ENCODE measurements around the gene HOXA7.

Gene HOXA7

DNA sequence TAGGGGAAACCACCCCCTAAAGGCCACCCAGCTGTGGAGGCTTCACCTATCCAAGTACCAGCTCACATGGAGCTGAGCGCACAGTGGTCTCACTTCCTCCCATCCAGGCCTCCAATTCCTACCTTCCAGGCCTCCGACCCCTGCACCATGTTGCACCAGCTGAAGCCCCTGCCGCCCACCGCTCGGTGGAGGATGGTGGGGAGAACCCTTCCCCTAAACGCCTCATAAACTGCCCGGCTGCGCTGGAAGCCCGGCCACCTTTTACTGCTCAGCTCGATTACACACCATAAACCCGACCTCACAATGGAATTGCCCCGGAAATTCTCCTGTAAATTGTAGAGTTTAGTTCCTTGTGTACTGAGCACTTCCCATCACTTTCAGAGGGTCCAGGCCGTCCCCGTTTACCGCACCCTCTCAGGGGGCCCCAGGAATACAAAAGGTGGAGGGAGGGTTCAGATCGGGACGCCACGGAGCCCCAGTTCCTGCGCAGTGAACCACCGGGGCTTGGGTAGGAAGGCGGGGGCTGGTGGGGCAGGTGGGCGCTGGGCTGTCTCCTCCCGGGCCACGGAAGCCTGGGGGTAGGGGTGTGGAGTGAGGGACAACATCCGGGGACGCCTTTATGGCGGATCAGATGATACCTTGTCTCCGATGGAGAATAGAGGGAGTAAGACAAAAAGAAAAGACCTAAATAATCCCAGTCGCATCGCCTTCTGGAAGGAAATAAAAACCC is 1.4 kb upstream of the HOXA7 start:
- no peak for DNase-seq

- DNase-seq = no peak
Measured at GRCh38 chr7:27156916-27157701, 634 bp upstream of the HOXA7 start.

- DNase-seq = no peak
Measured at GRCh38 chr7:27155816-27156507, 513 bp downstream of the HOXA7 start.

DNA sequence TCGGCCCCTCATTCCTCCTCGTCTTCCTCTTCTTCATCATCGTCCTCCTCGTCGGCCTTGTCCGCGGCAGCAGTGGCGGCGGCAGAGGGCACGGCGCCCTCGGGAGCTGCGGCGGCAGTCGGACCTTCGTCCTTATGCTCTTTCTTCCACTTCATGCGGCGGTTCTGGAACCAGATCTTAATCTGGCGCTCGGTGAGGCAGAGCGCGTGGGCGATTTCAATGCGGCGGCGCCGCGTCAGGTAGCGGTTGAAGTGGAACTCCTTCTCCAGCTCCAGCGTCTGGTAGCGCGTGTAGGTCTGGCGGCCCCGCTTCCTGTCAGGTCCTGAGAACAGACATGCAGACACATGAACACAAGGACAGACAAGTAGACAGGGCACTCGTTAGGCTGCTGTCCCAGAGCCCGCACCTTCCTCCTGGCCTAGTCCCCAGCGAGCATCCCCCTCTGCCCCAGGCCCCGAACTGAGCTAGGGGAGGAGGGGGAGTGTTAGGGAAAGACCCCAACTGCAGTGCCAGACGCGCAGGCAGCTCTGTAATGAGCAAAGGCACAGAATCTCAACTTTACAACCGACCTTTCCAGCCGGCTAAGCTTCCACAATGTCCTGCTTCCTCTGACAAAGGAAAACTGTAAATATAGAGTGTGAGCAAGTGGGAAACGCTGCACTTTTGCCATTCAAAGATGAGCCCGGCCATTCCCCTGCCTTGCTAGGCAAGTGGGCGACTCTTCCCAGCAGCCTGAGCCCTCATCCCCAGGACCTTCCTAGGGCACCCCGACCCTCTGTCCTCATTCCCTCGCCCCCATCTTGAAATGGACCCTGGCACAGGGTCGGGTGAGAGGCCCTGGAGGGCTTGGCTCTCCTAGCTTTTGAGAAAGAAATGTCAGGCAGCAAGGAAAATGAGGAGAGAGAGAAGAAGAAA is 1.3 kb downstream of the HOXA7 start:
- DNase-seq = peak; percentile 29

GRCh38 chr7:27154369-27154768 is 2.1 kb downstream of the HOXA7 start:
- no peak for DNase-seq

DNA sequence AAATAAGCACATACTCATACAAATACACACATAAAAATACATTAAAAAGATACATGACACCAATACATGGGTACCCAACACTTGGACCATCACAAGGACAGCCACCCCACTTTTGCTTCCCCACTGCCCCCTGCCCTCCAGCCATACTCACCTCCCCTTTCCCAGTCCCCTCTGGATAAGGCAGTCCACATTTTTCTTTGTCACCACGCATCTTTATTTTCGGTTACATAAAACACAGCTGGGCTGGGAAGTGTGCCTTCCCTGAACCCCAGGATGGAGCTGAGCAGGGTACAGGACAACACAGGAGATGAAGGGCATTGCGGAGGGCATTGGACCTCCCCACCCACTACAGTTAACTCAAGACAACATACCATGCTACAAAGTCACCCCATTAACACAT is 2.9 kb downstream of the HOXA7 start:
- DNase-seq = no peak

DNA sequence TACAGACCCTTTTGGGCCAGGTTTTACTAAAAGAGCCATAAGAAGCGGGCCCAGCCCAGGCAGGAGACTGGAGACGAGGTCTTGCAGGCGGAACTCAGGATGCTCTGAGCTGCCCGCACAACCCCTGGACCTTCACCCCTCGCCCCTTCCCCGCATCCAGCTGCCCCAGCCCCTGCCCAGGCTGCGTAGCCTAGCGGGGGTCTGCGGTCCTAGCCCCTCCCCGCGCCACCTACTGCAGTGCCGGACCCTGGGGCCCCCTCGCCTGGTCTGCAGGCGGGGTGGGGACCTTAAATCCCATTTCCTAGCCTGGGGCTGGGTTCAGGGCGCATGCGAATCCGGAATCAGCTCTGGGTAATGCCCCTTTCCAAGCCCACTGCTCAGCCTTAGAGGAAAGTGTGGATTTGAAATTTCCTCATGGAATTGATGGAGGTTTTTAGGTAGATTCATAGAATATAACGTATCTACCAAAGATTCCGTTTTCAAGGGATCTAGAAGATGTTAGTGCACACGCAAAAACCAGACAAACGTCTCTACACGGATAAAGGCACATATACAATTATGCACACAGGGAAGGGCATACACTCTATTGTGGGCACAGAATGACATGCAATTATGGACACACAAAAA is 3.5 kb downstream of the HOXA7 start:
- DNase-seq = no peak

DNA sequence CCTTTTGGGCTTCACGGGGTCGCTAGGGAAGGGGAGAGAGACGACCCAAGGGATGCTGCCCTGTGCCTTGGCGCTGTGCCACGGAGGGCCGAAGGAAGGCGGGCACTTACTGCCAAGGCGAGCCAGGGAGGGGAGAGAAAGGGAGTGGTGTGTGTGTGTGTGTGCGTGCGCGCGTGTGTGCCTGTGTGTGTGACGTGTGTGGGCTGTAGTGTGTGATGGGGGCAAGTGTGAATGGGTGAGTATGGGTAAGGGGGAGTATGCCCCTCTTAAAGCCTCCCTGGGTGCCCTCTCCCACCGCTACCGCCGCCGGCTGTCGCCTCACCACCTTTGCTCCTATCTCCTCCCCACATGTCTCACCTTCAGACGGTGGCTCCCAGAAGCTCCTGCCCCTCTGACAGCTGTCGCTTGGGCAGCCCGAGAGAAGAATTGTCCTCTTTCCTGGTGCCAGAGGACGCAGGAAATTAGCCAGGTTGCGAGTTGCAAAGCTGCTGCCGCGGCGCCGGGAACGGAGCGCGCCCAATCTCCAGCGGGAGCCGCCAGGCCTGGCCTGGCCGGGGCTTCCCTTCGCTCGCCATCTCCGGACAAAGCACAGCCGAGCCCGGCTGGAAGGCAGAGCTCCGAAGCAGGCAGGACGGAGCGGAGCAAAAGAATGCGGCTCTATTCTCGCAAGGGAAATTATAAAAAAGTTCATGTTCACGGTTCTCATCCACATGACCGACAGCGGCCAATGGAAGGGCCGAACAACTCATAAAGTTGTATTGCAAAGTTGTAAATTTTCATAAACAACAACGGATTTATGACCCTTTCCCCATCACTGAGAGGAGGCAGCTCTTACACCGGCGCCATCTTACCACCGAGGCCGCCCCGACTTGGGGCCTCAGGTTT is 4.3 kb downstream of the HOXA7 start, which contains the start of gene HOXA3:
TSS of gene HOXA3 (minus strand) at position 653 of the 885 bp plus-strand sequence. CDS start 41,943 bp downstream, outside the sequence.
- DNase-seq = no peak

- no peak for DNase-seq
Measured at GRCh38 chr7:27151341-27151930, 5.0 kb downstream of the HOXA7 start.

- DNase-seq = peak; percentile 63
Measured at GRCh38 chr7:27150568-27151340, 5.7 kb downstream of the HOXA7 start.

DNA sequence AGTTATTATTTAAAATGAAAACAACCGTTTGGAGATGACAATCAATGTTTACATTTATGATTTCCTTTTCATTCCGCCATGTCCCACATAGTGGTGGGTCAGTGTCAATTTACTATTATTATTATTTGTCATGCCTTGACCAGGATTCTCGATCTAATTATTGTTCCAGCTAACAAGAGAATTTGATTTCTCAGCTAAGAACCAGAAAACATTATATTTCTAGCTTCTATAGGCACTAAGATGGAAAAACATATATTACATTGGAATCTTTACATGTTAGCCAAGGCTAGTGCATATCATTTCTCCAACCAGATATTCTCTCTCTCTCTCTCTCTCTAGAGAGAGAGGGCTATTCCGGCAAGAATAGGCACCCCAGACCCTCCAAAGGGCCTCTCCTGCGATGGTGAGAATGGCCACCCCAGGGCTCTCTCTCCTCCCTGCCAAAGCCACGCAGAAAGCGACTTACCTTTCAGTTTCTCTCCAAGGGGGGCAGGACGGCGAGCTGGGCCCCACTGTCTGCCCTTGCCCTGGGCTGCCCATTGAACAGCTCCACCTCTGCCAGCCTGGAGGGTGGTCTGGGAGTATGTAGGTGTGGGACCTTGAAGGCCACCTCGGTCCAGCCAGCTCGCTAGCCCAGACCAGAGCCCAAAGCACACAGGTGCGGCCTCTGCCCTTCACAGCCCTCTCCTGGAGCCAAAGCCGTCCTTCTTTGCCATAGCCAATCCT is 6.5 kb downstream of the HOXA7 start:
- no peak for DNase-seq

GRCh38 chr7:27148756-27149641 is 7.5 kb downstream of the HOXA7 start:
- DNase-seq = no peak

- no peak for DNase-seq
Measured at GRCh38 chr7:27148031-27148755, 8.3 kb downstream of the HOXA7 start.

DNA sequence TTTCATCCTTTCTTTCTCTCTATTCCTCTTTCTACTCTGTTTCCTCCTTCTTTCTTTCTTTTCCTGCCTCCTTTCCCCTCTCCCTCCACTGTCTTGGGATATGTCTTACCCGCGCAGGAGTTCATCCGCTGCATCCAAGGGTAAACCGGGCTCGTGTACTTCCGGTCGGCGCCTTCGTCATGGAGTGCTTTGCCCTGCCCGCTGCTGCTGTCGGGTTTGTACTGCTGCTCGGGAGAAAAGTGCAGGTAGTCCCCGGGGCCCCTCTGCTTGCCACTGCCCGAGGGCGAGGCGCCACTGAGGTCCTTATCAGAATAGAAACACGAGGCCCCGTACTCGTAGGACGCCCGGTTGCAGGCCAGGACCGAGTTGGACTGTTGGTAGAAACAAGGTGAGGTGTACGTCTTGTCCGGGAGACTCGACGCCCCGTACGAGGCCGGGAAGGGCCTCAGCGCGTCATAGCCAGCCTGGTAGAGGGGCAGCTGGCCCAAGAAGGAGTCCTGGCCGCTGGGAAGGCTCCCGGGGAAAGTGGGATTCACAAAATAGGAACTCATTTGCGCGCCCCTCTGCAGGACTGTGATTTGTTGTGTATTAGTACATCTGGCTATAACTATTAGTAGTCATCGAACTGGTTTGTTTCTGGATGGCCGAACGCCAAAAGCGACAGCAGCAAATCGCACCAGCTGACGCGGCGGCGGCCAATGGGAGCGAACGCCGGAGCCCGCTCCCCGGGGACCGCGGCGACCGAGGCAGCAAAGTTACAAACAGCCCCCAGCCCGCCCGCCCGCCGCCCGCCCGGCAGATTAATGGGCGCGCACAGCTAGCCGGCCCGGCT is 9.1 kb downstream of the HOXA7 start, which contains the start of gene HOXA6:
TSS of gene HOXA6 (minus strand) at position 576 of the 832 bp plus-strand sequence. CDS start at position 551, 25 bp downstream.
- DNase-seq = no peak

- DNase-seq = no peak
Measured at GRCh38 chr7:27146491-27147198, 9.8 kb downstream of the HOXA7 start.
